Ovary (tissue), 3 donors: Measurements from ENCODE around the gene ATP6V0E1.

ENCODE experiments used
- EP300 ChIP-seq: sonication (generic); formaldehyde crosslinking; IDR thresholded peaks from one replicate; pipeline ENCODE4 v1.6.1; 2017; ENCODE audit warnings: antibody characterized with exemption
- POLR2A ChIP-seq: fragments of 450-650 bp; IDR thresholded peaks from one replicate; pipeline ENCODE4 v1.6.1; 2017; ENCODE audit warnings: antibody characterized with exemption, mild to moderate bottlenecking, moderate library complexity
- TF ChIP-seq, protein P1 (sequence below), 3 donors: fragments of 450-650 bp in 2 of 3; fragments of 200-600 bp in 1 of 3; IDR thresholded peaks; one replicate each; pipeline versions ENCODE4 v1.5.1 to v1.8.0; 2016 to 2022; ENCODE audit warnings: antibody characterized with exemption in 3 of 3, mild to moderate bottlenecking in 1 of 3
- donor health status: DM: no; HTN: no; CAD: no.

DNA sequence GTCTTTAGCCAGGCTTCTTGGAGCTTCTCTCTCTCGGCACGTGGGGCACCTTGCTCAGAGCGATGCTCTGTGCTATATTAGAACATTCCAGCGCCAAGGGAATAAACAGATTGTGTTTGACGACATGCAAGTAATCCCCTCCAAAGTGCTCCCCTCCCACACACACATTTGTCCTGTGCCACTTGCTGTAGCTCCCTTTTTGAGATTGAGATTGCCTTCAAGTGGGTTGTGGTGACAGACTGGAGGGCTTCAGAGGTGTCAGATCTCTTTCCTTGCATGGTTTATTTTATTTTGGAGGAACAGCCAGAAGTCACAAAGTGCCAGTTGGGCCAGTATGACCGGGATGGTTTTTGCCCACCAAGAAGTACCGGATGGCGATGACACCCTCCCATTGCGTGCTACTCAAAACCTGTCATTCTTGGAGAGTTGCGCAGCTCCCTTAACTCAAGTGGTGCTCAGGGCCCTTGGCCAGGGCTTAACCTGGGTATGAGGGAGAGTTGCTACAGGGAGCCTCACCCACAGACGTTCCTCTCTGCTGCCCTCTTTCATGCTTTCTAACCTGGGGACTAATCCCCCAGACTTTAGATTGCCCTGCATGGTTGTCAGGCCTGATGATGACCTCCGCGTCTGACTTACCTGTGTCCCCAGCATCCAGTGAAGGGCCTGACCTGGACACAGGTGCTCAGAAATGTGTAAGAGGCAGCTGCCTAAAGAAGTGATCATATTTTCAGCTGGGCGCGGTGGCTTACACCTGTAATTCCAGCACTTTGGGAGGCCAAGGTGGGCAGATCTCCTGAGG lies 43.1 kb upstream of the ATP6V0E1 start:
- TF ChIP-seq, protein P1, sequence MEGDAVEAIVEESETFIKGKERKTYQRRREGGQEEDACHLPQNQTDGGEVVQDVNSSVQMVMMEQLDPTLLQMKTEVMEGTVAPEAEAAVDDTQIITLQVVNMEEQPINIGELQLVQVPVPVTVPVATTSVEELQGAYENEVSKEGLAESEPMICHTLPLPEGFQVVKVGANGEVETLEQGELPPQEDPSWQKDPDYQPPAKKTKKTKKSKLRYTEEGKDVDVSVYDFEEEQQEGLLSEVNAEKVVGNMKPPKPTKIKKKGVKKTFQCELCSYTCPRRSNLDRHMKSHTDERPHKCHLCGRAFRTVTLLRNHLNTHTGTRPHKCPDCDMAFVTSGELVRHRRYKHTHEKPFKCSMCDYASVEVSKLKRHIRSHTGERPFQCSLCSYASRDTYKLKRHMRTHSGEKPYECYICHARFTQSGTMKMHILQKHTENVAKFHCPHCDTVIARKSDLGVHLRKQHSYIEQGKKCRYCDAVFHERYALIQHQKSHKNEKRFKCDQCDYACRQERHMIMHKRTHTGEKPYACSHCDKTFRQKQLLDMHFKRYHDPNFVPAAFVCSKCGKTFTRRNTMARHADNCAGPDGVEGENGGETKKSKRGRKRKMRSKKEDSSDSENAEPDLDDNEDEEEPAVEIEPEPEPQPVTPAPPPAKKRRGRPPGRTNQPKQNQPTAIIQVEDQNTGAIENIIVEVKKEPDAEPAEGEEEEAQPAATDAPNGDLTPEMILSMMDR (IDR thresholded peaks at IDR 0.05), result no peak
- TF ChIP-seq POLR2A, result no peak
- TF ChIP-seq EP300, result no peak
